Measurements from ENCODE around the gene ILKAP.

ILKAP gene

GRCh38 chr2:238152771-238153688, 50.5 kb downstream of the ILKAP start:
- DNase-seq (ENCODE audit: low read depth in 2 of 2) = no peak

- no peak for DNase-seq (ENCODE audit: low read depth in 2 of 2)
These were observed 51.8 kb downstream of the ILKAP start for GRCh38 chr2:238151628-238152235.

GRCh38 chr2:238151205-238151604, 52.3 kb downstream of the ILKAP start:
- no peak for DNase-seq (ENCODE audit: low read depth in 2 of 2)

GRCh38 chr2:238150686-238151085, 52.8 kb downstream of the ILKAP start:
- no peak for DNase-seq (ENCODE audit: low read depth in 2 of 2)

- DNase-seq (ENCODE audit: low read depth in 2 of 2) = no peak
These were observed 53.5 kb downstream of the ILKAP start for GRCh38 chr2:238149841-238150572.

GRCh38 chr2:238148981-238149380, 54.5 kb downstream of the ILKAP start:
- no peak for DNase-seq (ENCODE audit: low read depth in 2 of 2)

GRCh38 chr2:238146884-238147544, 56.5 kb downstream of the ILKAP start:
- DNase-seq (ENCODE audit: low read depth in 2 of 2) = no peak

GRCh38 chr2:238145851-238146250, 57.6 kb downstream of the ILKAP start:
- DNase-seq (ENCODE audit: low read depth in 2 of 2) = no peak

- no peak for DNase-seq (ENCODE audit: low read depth in 2 of 2)
These were observed 58.4 kb downstream of the ILKAP start for GRCh38 chr2:238145046-238145445.

GRCh38 chr2:238144262-238144661, 59.2 kb downstream of the ILKAP start:
- no peak for DNase-seq (ENCODE audit: low read depth in 2 of 2)

- DNase-seq (ENCODE audit: low read depth in 2 of 2) = no peak
These were observed 60.1 kb downstream of the ILKAP start for GRCh38 chr2:238143239-238143951.

GRCh38 chr2:238142382-238143205, 60.9 kb downstream of the ILKAP start:
- no peak for DNase-seq (ENCODE audit: low read depth in 2 of 2)

- DNase-seq (ENCODE audit: low read depth in 2 of 2) = no peak
These were observed 61.8 kb downstream of the ILKAP start for GRCh38 chr2:238141541-238142318.

GRCh38 chr2:238140721-238141540, 62.6 kb downstream of the ILKAP start:
- DNase-seq (ENCODE audit: low read depth in 2 of 2) = no peak

- no peak for DNase-seq (ENCODE audit: low read depth in 2 of 2)
These were observed 63.5 kb downstream of the ILKAP start for GRCh38 chr2:238140040-238140439.

GRCh38 chr2:238139196-238140039, 64.1 kb downstream of the ILKAP start:
- no peak for DNase-seq (ENCODE audit: low read depth in 2 of 2)

- no peak for DNase-seq (ENCODE audit: low read depth in 2 of 2)
These were observed 64.9 kb downstream of the ILKAP start, which contains the start of gene KLHL30 for GRCh38 chr2:238138331-238139195. Gene KLHL30, plus strand, starts transcription at chr2:238138668. Its CDS starts 2,087 bp downstream, at chr2:238140755.

Measured in stimulated activated CD8-positive, alpha-beta memory T cell treated with anti-CD3 and anti-CD28 coated beads, Interleukin-2, amount 100 ng/mL, for 1 hour (primary cell).